ENCODE results near the gene TNN. TPM values are rescaled to one million over a fixed set of nuclear protein-coding genes. Genes with fewer than 3 reads are reported as not detected.

The TNN gene
- total and polyA plus RNA-seq, 2 experiments from 2014 or later, result 0.18 to 0.31 TPM

GRCh38 chr1:175137369-175137768, 69.7 kb downstream of the TNN start:
- H3K9me2 ChIP-seq (ENCODE audit: insufficient read depth), result no peaks in the 10 kb centered on the region; the same call in 1 of the 2 replicates
- no peaks in the 10 kb centered on the region for H3K36me3 Mint-ChIP-seq (ENCODE audit: low read depth)
- no peaks in the 10 kb centered on the region for H3K9me3 Mint-ChIP-seq
- H3K79me2 ChIP-seq (replicated peaks; ENCODE audit: insufficient read depth), result no peaks in the 10 kb centered on the region
- no peak overlapping the region for H3K4me3 Mint-ChIP-seq
- H3K27me3 ChIP-seq (ENCODE audit: insufficient read depth), result no peaks in the 10 kb centered on the region
- H3K27ac Mint-ChIP-seq, result no peak overlapping the region
- H4K20me1 ChIP-seq (replicated peaks; ENCODE audit: insufficient read depth), result no peaks in the 10 kb centered on the region
- no peak overlapping the region for H3K27ac ChIP-seq (ENCODE audit: low read depth)
- no peaks in the 10 kb centered on the region for H3F3A ChIP-seq (replicated peaks; ENCODE audit: low read depth)
- TF ChIP-seq EZH2 (IDR thresholded peaks at IDR 0.05; ENCODE audit: low read depth, unreplicated experiment) (no peak), CTCF (conservative IDR thresholded peaks at IDR 0.05; ENCODE audit: low read depth in 2 of 2) (no peak), ZNF331 (CRISPR knock-in tag; IDR thresholded peaks at IDR 0.05; ENCODE audit: low read depth) (no peak), CREB1 (CRISPR knock-in tag; IDR thresholded peaks at IDR 0.05; ENCODE audit: low read depth) (no peak), NANOG (IDR thresholded peaks at IDR 0.05; ENCODE audit: borderline replicate concordance) (no peak), REST (IDR thresholded peaks at IDR 0.05; ENCODE audit: unreplicated experiment) (no peak), POLR2AphosphoS5 (IDR thresholded peaks at IDR 0.05; ENCODE audit: low read depth) (no peak), EZH2phosphoT487 (IDR thresholded peaks at IDR 0.05; ENCODE audit: unreplicated experiment) (no peak), STAT1 (IDR thresholded peaks at IDR 0.05; ENCODE audit: unreplicated experiment) (no peak), JUNB (IDR thresholded peaks at IDR 0.05; ENCODE audit: unreplicated experiment) (no peak), ZNF114 (CRISPR knock-in tag; IDR thresholded peaks at IDR 0.05) (no peak)
- TF ChIP-seq, protein P1, sequence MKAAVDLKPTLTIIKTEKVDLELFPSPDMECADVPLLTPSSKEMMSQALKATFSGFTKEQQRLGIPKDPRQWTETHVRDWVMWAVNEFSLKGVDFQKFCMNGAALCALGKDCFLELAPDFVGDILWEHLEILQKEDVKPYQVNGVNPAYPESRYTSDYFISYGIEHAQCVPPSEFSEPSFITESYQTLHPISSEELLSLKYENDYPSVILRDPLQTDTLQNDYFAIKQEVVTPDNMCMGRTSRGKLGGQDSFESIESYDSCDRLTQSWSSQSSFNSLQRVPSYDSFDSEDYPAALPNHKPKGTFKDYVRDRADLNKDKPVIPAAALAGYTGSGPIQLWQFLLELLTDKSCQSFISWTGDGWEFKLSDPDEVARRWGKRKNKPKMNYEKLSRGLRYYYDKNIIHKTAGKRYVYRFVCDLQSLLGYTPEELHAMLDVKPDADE (IDR thresholded peaks at IDR 0.05), result no peak
- TF ChIP-seq, protein P2, sequence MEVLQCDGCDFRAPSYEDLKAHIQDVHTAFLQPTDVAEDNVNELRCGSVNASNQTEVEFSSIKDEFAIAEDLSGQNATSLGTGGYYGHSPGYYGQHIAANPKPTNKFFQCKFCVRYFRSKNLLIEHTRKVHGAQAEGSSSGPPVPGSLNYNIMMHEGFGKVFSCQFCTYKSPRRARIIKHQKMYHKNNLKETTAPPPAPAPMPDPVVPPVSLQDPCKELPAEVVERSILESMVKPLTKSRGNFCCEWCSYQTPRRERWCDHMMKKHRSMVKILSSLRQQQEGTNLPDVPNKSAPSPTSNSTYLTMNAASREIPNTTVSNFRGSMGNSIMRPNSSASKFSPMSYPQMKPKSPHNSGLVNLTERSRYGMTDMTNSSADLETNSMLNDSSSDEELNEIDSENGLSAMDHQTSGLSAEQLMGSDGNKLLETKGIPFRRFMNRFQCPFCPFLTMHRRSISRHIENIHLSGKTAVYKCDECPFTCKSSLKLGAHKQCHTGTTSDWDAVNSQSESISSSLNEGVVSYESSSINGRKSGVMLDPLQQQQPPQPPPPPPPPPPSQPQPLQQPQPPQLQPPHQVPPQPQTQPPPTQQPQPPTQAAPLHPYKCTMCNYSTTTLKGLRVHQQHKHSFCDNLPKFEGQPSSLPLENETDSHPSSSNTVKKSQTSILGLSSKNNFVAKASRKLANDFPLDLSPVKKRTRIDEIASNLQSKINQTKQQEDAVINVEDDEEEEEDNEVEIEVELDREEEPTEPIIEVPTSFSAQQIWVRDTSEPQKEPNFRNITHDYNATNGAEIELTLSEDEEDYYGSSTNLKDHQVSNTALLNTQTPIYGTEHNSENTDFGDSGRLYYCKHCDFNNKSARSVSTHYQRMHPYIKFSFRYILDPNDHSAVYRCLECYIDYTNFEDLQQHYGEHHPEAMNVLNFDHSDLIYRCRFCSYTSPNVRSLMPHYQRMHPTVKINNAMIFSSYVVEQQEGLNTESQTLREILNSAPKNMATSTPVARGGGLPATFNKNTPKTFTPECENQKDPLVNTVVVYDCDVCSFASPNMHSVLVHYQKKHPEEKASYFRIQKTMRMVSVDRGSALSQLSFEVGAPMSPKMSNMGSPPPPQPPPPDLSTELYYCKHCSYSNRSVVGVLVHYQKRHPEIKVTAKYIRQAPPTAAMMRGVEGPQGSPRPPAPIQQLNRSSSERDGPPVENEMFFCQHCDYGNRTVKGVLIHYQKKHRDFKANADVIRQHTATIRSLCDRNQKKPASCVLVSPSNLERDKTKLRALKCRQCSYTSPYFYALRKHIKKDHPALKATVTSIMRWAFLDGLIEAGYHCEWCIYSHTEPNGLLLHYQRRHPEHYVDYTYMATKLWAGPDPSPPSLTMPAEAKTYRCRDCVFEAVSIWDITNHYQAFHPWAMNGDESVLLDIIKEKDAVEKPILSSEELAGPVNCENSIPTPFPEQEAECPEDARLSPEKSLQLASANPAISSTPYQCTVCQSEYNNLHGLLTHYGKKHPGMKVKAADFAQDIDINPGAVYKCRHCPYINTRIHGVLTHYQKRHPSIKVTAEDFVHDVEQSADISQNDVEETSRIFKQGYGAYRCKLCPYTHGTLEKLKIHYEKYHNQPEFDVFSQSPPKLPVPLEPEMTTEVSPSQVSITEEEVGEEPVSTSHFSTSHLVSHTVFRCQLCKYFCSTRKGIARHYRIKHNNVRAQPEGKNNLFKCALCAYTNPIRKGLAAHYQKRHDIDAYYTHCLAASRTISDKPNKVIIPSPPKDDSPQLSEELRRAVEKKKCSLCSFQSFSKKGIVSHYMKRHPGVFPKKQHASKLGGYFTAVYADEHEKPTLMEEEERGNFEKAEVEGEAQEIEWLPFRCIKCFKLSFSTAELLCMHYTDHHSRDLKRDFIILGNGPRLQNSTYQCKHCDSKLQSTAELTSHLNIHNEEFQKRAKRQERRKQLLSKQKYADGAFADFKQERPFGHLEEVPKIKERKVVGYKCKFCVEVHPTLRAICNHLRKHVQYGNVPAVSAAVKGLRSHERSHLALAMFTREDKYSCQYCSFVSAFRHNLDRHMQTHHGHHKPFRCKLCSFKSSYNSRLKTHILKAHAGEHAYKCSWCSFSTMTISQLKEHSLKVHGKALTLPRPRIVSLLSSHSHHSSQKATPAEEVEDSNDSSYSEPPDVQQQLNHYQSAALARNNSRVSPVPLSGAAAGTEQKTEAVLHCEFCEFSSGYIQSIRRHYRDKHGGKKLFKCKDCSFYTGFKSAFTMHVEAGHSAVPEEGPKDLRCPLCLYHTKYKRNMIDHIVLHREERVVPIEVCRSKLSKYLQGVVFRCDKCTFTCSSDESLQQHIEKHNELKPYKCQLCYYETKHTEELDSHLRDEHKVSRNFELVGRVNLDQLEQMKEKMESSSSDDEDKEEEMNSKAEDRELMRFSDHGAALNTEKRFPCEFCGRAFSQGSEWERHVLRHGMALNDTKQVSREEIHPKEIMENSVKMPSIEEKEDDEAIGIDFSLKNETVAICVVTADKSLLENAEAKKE (CRISPR knock-in tag; IDR thresholded peaks at IDR 0.05), result no peak
- H3K4me3 ChIP-seq, result no peak overlapping the region
- H3K36me3 ChIP-seq (ENCODE audit: insufficient read depth), result no peaks in the 10 kb centered on the region
- DNase-seq (ENCODE audit: low spot score) (no peak), ATAC-seq (no peak)
- H3K4me1 Mint-ChIP-seq, result peaks cover 9% of the 10 kb centered on the region; the same call in 2 of the 3 replicates
- H2AFZ ChIP-seq, result no peak overlapping the region
- H3K4me1 ChIP-seq (ENCODE audit: insufficient read depth), result peaks cover 6% of the 10 kb centered on the region; the same call in 1 of the 2 replicates
- H3K4me2 ChIP-seq, result no peak overlapping the region
- peaks cover 6% of the 10 kb centered on the region for H3K27me3 Mint-ChIP-seq (ENCODE audit: insufficient read depth, low read depth, poor library complexity)

Data from GM23338 (cell line).